Measurements from ENCODE around the gene AAK1.

AAK1 gene

GRCh38 chr2:69538872-69539548, 104.5 kb downstream of the AAK1 start:
- no peak for DNase-seq (ENCODE audit: low read depth in 2 of 2)

- DNase-seq (ENCODE audit: low read depth in 2 of 2): no peak
These were observed 105.3 kb downstream of the AAK1 start for GRCh38 chr2:69538249-69538648.

GRCh38 chr2:69535817-69536241, 107.7 kb downstream of the AAK1 start:
- DNase-seq (ENCODE audit: low read depth in 2 of 2): no peak

GRCh38 chr2:69531186-69531585, 112.4 kb downstream of the AAK1 start:
- DNase-seq (ENCODE audit: low read depth in 2 of 2): no peak

GRCh38 chr2:69529480-69529879, 114.1 kb downstream of the AAK1 start:
- no peak for DNase-seq (ENCODE audit: low read depth in 2 of 2)

- DNase-seq (ENCODE audit: low read depth in 2 of 2): no peak
These were observed 118.3 kb downstream of the AAK1 start for GRCh38 chr2:69525261-69525660.

GRCh38 chr2:69524799-69525198, 118.7 kb downstream of the AAK1 start:
- DNase-seq (ENCODE audit: low read depth in 2 of 2): no peak

- no peak for DNase-seq (ENCODE audit: low read depth in 2 of 2)
These were observed 121.8 kb downstream of the AAK1 start for GRCh38 chr2:69521747-69522146.

- no peak for DNase-seq (ENCODE audit: low read depth in 2 of 2)
These were observed 124.7 kb downstream of the AAK1 start for GRCh38 chr2:69518841-69519240.

GRCh38 chr2:69517410-69517809, 126.1 kb downstream of the AAK1 start:
- no peak for DNase-seq (ENCODE audit: low read depth in 2 of 2)

GRCh38 chr2:69514819-69515218, 128.7 kb downstream of the AAK1 start:
- DNase-seq (ENCODE audit: low read depth in 2 of 2): no peak

GRCh38 chr2:69514406-69514805, 129.1 kb downstream of the AAK1 start:
- peak; percentile 18 to 27 for DNase-seq (ENCODE audit: low read depth in 2 of 2)

GRCh38 chr2:69512446-69512845, 131.1 kb downstream of the AAK1 start:
- no peak for DNase-seq (ENCODE audit: low read depth in 2 of 2)

- DNase-seq (ENCODE audit: low read depth in 2 of 2): no peak
These were observed 133.3 kb downstream of the AAK1 start for GRCh38 chr2:69510204-69510603.

- DNase-seq (ENCODE audit: low read depth in 2 of 2): no peak
These were observed 133.8 kb downstream of the AAK1 start for GRCh38 chr2:69509750-69510140.

GRCh38 chr2:69509011-69509749, 134.4 kb downstream of the AAK1 start:
- DNase-seq (ENCODE audit: low read depth in 2 of 2): no peak

GRCh38 chr2:69505710-69506109, 137.8 kb downstream of the AAK1 start:
- no peak for DNase-seq (ENCODE audit: low read depth in 2 of 2)

GRCh38 chr2:69501301-69501700, 142.2 kb downstream of the AAK1 start:
- DNase-seq (ENCODE audit: low read depth in 2 of 2): no peak

GRCh38 chr2:69499966-69500365, 143.6 kb downstream of the AAK1 start:
- no peak for DNase-seq (ENCODE audit: low read depth in 2 of 2)

GRCh38 chr2:69499242-69499641, 144.3 kb downstream of the AAK1 start:
- DNase-seq (ENCODE audit: low read depth in 2 of 2): no peak

- no peak for DNase-seq (ENCODE audit: low read depth in 2 of 2)
These were observed 147.7 kb downstream of the AAK1 start for GRCh38 chr2:69495861-69496260.

- DNase-seq (ENCODE audit: low read depth in 2 of 2): no peak
These were observed 148.5 kb downstream of the AAK1 start for GRCh38 chr2:69495008-69495407.

GRCh38 chr2:69494126-69494525, 149.4 kb downstream of the AAK1 start:
- DNase-seq (ENCODE audit: low read depth in 2 of 2): no peak

Measured in fibroblast of skin of left quadriceps (primary cell).